ENCODE results near the gene HECTD4.

HECTD4 gene

GRCh38 chr12:112325157-112325556 is 57.1 kb downstream of the HECTD4 start:
- DNase-seq (ENCODE audit: extremely low spot score): no peak
- no peak for TF ChIP-seq CTCF (IDR thresholded peaks at IDR 0.05; ENCODE audit: control extremely low read depth, extremely low read depth, low read depth, missing control alignments)
- ChIA-PET POLR2A (no interaction called here), CTCF (interaction anchor here (1.8 kb wide), 1 partner anchor 15 kb away, joined by 6 read pairs; no protein-coding TSS in a partner anchor)

- no peak for TF ChIP-seq CTCF (IDR thresholded peaks at IDR 0.05; ENCODE audit: control extremely low read depth, extremely low read depth, low read depth, missing control alignments)
- POLR2A ChIA-PET: no interaction called here
- DNase-seq (ENCODE audit: extremely low spot score): no peak
- CTCF ChIA-PET: interaction anchor here (0.9 to 1.9 kb wide), 4 partner anchors 9 to 60 kb away, joined by 3 to 8 read pairs (median 3); no protein-coding TSS in a partner anchor
Measured at GRCh38 chr12:112322882-112323547, 59.2 kb downstream of the HECTD4 start.

GRCh38 chr12:112322441-112322840 is 59.8 kb downstream of the HECTD4 start:
- ChIA-PET CTCF (interaction anchor here (0.9 to 1.9 kb wide), 4 partner anchors 8 to 61 kb away, joined by 3 to 8 read pairs (median 3); no protein-coding TSS in a partner anchor), POLR2A (no interaction called here)
- no peak for DNase-seq (ENCODE audit: extremely low spot score)
- TF ChIP-seq CTCF (IDR thresholded peaks at IDR 0.05; ENCODE audit: control extremely low read depth, extremely low read depth, low read depth, missing control alignments): no peak

GRCh38 chr12:112321245-112321644 is 61.0 kb downstream of the HECTD4 start:
- CTCF ChIA-PET: interaction anchor here (1.7 to 1.9 kb wide), 2 partner anchors 9 to 11 kb away, joined by 4 to 8 read pairs; no protein-coding TSS in a partner anchor
- no peak for DNase-seq (ENCODE audit: extremely low spot score)
- no peak for TF ChIP-seq CTCF (IDR thresholded peaks at IDR 0.05; ENCODE audit: control extremely low read depth, extremely low read depth, low read depth, missing control alignments)
- POLR2A ChIA-PET: no interaction called here

- CTCF ChIA-PET: interaction anchor here (1.3 kb wide), 1 partner anchor 8 kb away, joined by 4 read pairs; no protein-coding TSS in a partner anchor
- POLR2A ChIA-PET: no interaction called here
Measured at GRCh38 chr12:112319395-112319794, 62.8 kb downstream of the HECTD4 start.

GRCh38 chr12:112317481-112317880 is 64.8 kb downstream of the HECTD4 start:
- CTCF ChIA-PET: no interaction called here
- POLR2A ChIA-PET: interaction anchor here (0.6 to 0.7 kb wide), 2 partner anchors 49 to 97 kb away, joined by 5 to 9 read pairs; no protein-coding TSS in a partner anchor
- TF ChIP-seq CTCF (IDR thresholded peaks at IDR 0.05; ENCODE audit: control extremely low read depth, extremely low read depth, low read depth, missing control alignments): no peak
- no peak for DNase-seq (ENCODE audit: extremely low spot score)

More at GRCh38 chr12:112319395-112319794, 62.8 kb downstream of the HECTD4 start:
- no peak for DNase-seq (ENCODE audit: extremely low spot score)
- no peak for TF ChIP-seq CTCF (IDR thresholded peaks at IDR 0.05; ENCODE audit: control extremely low read depth, extremely low read depth, low read depth, missing control alignments)
